ENCODE measurements around the gene PLCB4. TPM values are rescaled to one million over a fixed set of nuclear protein-coding genes. Genes with fewer than 3 reads are reported as not detected.

PLCB4 gene
- total RNA-seq, 2 donors from 2014 or later = 15.3 to 24.1 TPM

DNA sequence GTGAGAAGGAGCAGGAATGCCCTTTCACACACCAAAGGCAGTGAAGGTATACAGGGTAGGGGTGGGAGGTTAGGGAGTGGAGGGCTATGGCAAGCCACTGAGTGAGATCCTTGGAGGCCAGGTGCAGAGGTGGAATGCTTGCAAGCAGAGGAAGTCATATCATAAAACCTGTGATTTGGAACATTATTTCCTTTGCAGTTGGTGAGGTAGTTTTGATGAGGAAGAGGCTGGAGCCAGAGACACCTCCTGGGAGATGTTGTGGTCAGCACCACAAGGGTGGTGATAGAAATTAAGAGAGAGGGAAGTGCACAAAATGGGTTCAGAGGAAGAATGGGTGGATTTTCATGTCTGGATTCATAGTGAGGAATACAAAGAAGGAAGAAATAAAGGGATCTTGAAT is 73.0 kb downstream of the PLCB4 start:
- ATAC-seq (ENCODE audit: insufficient number of reproducible peaks, low FRiP score, low read depth) = no peak

GRCh38 chr20:9142809-9143208 is 73.9 kb downstream of the PLCB4 start:
- TF ChIP-seq CTCF (IDR thresholded peaks at IDR 0.05) = no peak
- H3K4me3 ChIP-seq = no peak overlapping the region
- no peak overlapping the region for H3K27ac ChIP-seq
- H3K9me3 ChIP-seq = no peaks in the 10 kb centered on the region
- peaks cover 4 to 16% of the 10 kb centered on the region in 2 donors for H3K4me1 ChIP-seq (ENCODE audit: control insufficient read depth in 1 of 2, low read depth in 2 of 2)
- no peak for ATAC-seq (ENCODE audit: insufficient number of reproducible peaks, low FRiP score, low read depth)
- DNase-seq (ENCODE audit: low spot score) = no peak
- H3K36me3 ChIP-seq = no peaks in the 10 kb centered on the region
- no peaks in the 10 kb centered on the region for H3K27me3 ChIP-seq (replicated peaks; ENCODE audit: insufficient read depth)

More for the DNA sequence above, 73.0 kb downstream of the PLCB4 start:
- TF ChIP-seq CTCF (IDR thresholded peaks at IDR 0.05) = no peak
- DNase-seq (ENCODE audit: low spot score) = no peak
- Histone ChIP-seq H3K4me1 (ENCODE audit: control insufficient read depth in 1 of 2, low read depth in 2 of 2) (peaks cover 4 to 16% of the 10 kb centered on the region in 2 donors), H3K36me3 (no peaks in the 10 kb centered on the region), H3K4me3 (no peak overlapping the region), H3K27me3 (replicated peaks; ENCODE audit: insufficient read depth) (no peaks in the 10 kb centered on the region), H3K9me3 (no peaks in the 10 kb centered on the region), H3K27ac (no peak overlapping the region)

- Histone ChIP-seq H3K4me3 (no peak overlapping the region), H3K9me3 (no peaks in the 10 kb centered on the region), H3K4me1 (ENCODE audit: control insufficient read depth in 1 of 2, low read depth in 2 of 2) (peaks cover 4 to 16% of the 10 kb centered on the region in 2 donors), H3K27ac (peak overlapping the region in 1 of 2 donors; percentile 12), H3K36me3 (no peaks in the 10 kb centered on the region), H3K27me3 (replicated peaks; ENCODE audit: insufficient read depth) (no peaks in the 10 kb centered on the region)
- no peak for DNase-seq (ENCODE audit: low spot score)
- TF ChIP-seq CTCF (IDR thresholded peaks at IDR 0.05) = no peak
- ATAC-seq (ENCODE audit: insufficient number of reproducible peaks, low FRiP score, low read depth) = no peak
These were observed 75.0 kb downstream of the PLCB4 start for GRCh38 chr20:9143926-9144325.

DNA sequence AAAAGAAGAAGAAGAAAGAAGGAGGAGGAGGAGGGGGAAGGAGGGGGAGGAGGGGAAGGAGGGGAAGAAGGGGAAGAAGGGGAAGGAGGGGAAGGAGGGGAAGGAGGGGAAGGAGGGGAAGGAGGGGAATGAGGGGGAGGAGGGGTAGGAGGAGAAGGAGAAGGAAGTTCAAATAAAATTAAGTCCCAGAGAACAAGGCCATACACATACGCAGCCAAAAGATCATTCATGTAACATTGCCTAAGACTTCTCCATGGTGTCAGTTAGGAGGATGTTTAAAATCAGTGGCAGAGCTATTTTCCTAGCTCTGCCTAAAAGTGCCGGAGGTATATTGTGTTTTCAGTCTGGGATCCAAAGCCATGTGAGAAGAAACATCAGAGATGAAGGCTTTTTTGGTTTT is 75.8 kb downstream of the PLCB4 start:
- no peak for ATAC-seq (ENCODE audit: insufficient number of reproducible peaks, low FRiP score, low read depth)
- no peak overlapping the region for H3K27ac ChIP-seq
- no peak for DNase-seq (ENCODE audit: low spot score)

GRCh38 chr20:9145142-9145541 is 76.3 kb downstream of the PLCB4 start:
- Histone ChIP-seq H3K27me3 (replicated peaks; ENCODE audit: insufficient read depth) (no peaks in the 10 kb centered on the region), H3K4me3 (no peak overlapping the region), H3K36me3 (no peaks in the 10 kb centered on the region), H3K4me1 (ENCODE audit: control insufficient read depth in 1 of 2, low read depth in 2 of 2) (peaks cover 4 to 16% of the 10 kb centered on the region in 2 donors), H3K9me3 (no peaks in the 10 kb centered on the region), H3K27ac (no peak overlapping the region)
- DNase-seq (ENCODE audit: low spot score) = no peak
- ATAC-seq (ENCODE audit: insufficient number of reproducible peaks, low FRiP score, low read depth) = no peak
- no peak for TF ChIP-seq CTCF (IDR thresholded peaks at IDR 0.05)

More for the DNA sequence above, 75.8 kb downstream of the PLCB4 start:
- peaks cover 4 to 16% of the 10 kb centered on the region in 2 donors for H3K4me1 ChIP-seq (ENCODE audit: control insufficient read depth in 1 of 2, low read depth in 2 of 2)
- H3K4me3 ChIP-seq = no peak overlapping the region
- no peaks in the 10 kb centered on the region for H3K9me3 ChIP-seq
- TF ChIP-seq CTCF (IDR thresholded peaks at IDR 0.05) = no peak
- H3K36me3 ChIP-seq = no peaks in the 10 kb centered on the region
- H3K27me3 ChIP-seq (replicated peaks; ENCODE audit: insufficient read depth) = no peaks in the 10 kb centered on the region

Measured in thoracic aorta (tissue), 2 donors.